ENCODE data around the gene TMEM87A. TPM values are rescaled to one million over a fixed set of nuclear protein-coding genes. Genes with fewer than 3 reads are reported as not detected.

Gene TMEM87A
- total RNA-seq, 4 donors from 2014 or later: 70.6 to 104 (median 83.5) TPM

DNA sequence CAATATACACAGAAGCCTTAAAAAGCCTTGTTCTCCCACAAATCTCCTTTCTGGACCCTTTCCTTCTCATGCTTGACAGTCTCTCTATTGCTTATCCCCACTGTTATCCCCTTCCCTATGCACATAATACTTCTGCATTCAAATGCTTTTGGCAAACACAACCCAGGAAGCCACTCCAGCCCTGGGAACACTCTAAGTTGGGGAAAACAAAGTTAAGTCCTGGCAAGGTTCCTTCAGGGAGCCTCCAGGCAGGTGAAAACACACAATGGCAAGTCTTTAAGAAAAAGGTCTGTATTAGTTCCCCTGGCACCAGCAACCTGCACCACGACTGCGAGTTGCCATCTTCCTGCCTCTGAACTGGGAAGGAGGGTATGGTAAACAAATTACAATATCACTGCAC is 19.9 kb downstream of the TMEM87A start:
- Histone ChIP-seq H3K4me1 (no peaks in the 10 kb centered on the region), H3K36me3 (peaks cover 56% of the 10 kb centered on the region), H3K27me3 (no peaks in the 10 kb centered on the region), H3K27ac (no peak overlapping the region), H3K9me3 (no peaks in the 10 kb centered on the region), H3K4me3 (no peak overlapping the region)
- WGBS: 67% methylated on average over 2 of the region's 2 CpGs
- DNase-seq (ENCODE audit: low spot score in 2 of 2): no peak
- no peak for TF ChIP-seq POLR2AphosphoS5 (IDR thresholded peaks at IDR 0.05)
- TF ChIP-seq, protein P1, sequence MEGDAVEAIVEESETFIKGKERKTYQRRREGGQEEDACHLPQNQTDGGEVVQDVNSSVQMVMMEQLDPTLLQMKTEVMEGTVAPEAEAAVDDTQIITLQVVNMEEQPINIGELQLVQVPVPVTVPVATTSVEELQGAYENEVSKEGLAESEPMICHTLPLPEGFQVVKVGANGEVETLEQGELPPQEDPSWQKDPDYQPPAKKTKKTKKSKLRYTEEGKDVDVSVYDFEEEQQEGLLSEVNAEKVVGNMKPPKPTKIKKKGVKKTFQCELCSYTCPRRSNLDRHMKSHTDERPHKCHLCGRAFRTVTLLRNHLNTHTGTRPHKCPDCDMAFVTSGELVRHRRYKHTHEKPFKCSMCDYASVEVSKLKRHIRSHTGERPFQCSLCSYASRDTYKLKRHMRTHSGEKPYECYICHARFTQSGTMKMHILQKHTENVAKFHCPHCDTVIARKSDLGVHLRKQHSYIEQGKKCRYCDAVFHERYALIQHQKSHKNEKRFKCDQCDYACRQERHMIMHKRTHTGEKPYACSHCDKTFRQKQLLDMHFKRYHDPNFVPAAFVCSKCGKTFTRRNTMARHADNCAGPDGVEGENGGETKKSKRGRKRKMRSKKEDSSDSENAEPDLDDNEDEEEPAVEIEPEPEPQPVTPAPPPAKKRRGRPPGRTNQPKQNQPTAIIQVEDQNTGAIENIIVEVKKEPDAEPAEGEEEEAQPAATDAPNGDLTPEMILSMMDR (IDR thresholded peaks at IDR 0.05): no peak
- TF ChIP-seq POLR2A (IDR thresholded peaks at IDR 0.05): no peak
- no peak for TF ChIP-seq EP300 (IDR thresholded peaks at IDR 0.05)

DNA sequence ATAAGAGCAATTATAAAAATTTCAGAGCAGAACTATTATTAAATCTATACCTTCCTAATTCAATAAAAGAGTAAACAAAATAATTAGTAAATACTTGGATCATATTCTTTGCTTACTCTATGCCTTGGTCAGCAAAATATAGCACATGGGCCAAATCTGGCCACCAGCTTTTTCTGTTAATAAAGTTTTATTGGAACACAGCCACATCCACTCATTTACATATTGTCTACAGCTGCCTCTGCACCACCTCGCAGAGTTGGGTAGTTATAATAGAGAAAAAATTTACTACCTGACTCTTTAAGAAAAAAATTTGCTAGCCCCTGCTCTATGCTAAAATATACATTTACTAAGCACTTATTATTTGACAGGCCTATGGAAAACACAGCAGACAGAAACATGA is 32.4 kb downstream of the TMEM87A start:
- DNase-seq (ENCODE audit: low spot score in 2 of 2): no peak
- Histone ChIP-seq H3K27ac (no peak overlapping the region), H3K4me3 (no peak overlapping the region), H3K27me3 (no peaks in the 10 kb centered on the region), H3K4me1 (no peaks in the 10 kb centered on the region), H3K9me3 (no peaks in the 10 kb centered on the region), H3K36me3 (peaks cover 44% of the 10 kb centered on the region)
- TF ChIP-seq EP300 (IDR thresholded peaks at IDR 0.05) (no peak), POLR2A (IDR thresholded peaks at IDR 0.05) (no peak), POLR2AphosphoS5 (IDR thresholded peaks at IDR 0.05) (no peak)
- TF ChIP-seq, protein P1 (IDR thresholded peaks at IDR 0.05): no peak
- WGBS: 74% methylated on average over 1 of the region's 1 CpG

GRCh38 chr15:42239528-42240182 is 33.6 kb downstream of the TMEM87A start:
- H3K4me3 ChIP-seq: no peak overlapping the region
- no peaks in the 10 kb centered on the region for H3K9me3 ChIP-seq
- H3K27me3 ChIP-seq: no peaks in the 10 kb centered on the region
- H3K27ac ChIP-seq: no peak overlapping the region
- peaks cover 56% of the 10 kb centered on the region for H3K36me3 ChIP-seq
- no peaks in the 10 kb centered on the region for H3K4me1 ChIP-seq
- no peak for TF ChIP-seq POLR2AphosphoS5 (IDR thresholded peaks at IDR 0.05)
- TF ChIP-seq, protein P1 (IDR thresholded peaks at IDR 0.05): no peak
- no peak for TF ChIP-seq EP300 (IDR thresholded peaks at IDR 0.05)
- no peak for TF ChIP-seq POLR2A (IDR thresholded peaks at IDR 0.05)
- DNase-seq (ENCODE audit: low spot score in 2 of 2): no peak

DNA sequence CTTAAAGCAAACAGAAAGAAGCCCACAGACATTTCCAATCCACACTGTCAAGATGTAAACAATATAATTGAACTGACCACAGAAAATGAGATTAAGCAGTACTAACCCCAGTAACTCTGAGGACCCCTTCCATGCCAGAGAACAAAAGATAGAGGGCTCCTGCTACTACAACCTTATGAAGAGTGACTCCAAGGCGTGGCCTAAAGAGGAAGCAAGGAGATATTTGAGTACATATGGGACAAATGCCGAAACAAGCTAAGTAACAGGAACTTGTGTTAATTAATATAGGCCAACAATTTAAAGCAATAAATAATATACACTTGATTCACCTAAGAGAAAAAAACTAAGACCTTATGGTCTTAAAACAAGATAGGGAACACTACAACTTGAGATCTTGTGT is 40.1 kb downstream of the TMEM87A start:
- H3K9me3 ChIP-seq: no peaks in the 10 kb centered on the region
- H3K4me3 ChIP-seq: no peak overlapping the region
- TF ChIP-seq EP300 (IDR thresholded peaks at IDR 0.05) (no peak), POLR2AphosphoS5 (IDR thresholded peaks at IDR 0.05) (no peak), POLR2A (IDR thresholded peaks at IDR 0.05) (no peak)
- TF ChIP-seq, protein P1 (IDR thresholded peaks at IDR 0.05): no peak
- WGBS: 71% methylated on average over 2 of the region's 2 CpGs
- H3K36me3 ChIP-seq: peaks cover 85% of the 10 kb centered on the region
- no peak for DNase-seq (ENCODE audit: low spot score in 2 of 2)
- H3K27me3 ChIP-seq: no peaks in the 10 kb centered on the region
- no peak overlapping the region for H3K27ac ChIP-seq
- H3K4me1 ChIP-seq: no peaks in the 10 kb centered on the region

- Histone ChIP-seq H3K9me3 (no peaks in the 10 kb centered on the region), H3K36me3 (peaks cover 85% of the 10 kb centered on the region), H3K27ac (no peak overlapping the region), H3K4me3 (no peak overlapping the region), H3K27me3 (no peaks in the 10 kb centered on the region), H3K4me1 (no peaks in the 10 kb centered on the region)
- WGBS: 80% methylated on average over 5 of the region's 5 CpGs
- DNase-seq (ENCODE audit: low spot score in 2 of 2): no peak
- TF ChIP-seq POLR2A (IDR thresholded peaks at IDR 0.05): no peak
- no peak for TF ChIP-seq POLR2AphosphoS5 (IDR thresholded peaks at IDR 0.05)
- no peak for TF ChIP-seq EP300 (IDR thresholded peaks at IDR 0.05)
- TF ChIP-seq, protein P1 (IDR thresholded peaks at IDR 0.05): no peak
Measured at GRCh38 chr15:42232606-42233005, 40.6 kb downstream of the TMEM87A start.

All from suprapubic skin (tissue), 4 donors.